ENCODE data around the gene JMJD1C.

GRCh38 chr10:63273577-63273976 is 192.2 kb downstream of the JMJD1C start:
- TF ChIP-seq SREBF2 (IDR thresholded peaks at IDR 0.05): no peak
- no peak for TF ChIP-seq CTCF (IDR thresholded peaks at IDR 0.05)
- TF ChIP-seq BHLHE40 (IDR thresholded peaks at IDR 0.05; ENCODE audit: low read depth, low read length): no peak
- no peak for TF ChIP-seq EP300 (IDR thresholded peaks at IDR 0.05)
